Measurements from ENCODE around the gene SAMD13.

The SAMD13 gene

GRCh38 chr1:84301004-84301784 lies at the start of gene SAMD13:
Gene SAMD13, plus strand, starts transcription at chr1:84301708. Its CDS starts 1,527 bp downstream, at chr1:84303235.
- DNase-seq = peak; percentile 19

GRCh38 chr1:84253036-84253435 lies 48.5 kb upstream of the SAMD13 start:
- no peak for DNase-seq

GRCh38 chr1:84253891-84254290 lies 47.6 kb upstream of the SAMD13 start:
- DNase-seq = no peak

DNA sequence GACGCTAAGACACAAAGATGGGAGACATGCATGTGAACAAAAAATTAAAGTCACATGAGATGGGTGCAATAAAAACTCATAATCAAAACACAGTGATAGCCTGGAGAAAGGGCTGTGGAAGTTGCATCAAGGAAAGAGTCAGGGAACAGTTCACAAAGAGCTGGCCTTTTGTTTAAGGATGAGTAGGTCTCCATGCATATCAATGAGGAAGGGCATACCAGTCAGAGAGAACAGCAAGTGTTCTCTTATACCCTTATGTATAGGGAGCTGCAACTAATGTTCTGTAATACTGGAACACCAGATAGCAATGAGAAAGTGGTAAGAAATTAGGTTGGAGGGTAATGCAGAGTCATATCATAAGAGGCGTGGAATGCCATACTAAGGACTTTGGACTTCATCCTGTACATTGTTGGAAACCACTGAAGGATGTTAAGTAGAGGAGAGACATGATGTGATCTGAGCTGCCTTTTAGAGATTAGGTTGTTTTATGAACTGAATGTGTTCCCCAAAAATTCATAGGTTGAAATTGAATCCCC lies 46.7 kb upstream of the SAMD13 start:
- DNase-seq = no peak

DNA sequence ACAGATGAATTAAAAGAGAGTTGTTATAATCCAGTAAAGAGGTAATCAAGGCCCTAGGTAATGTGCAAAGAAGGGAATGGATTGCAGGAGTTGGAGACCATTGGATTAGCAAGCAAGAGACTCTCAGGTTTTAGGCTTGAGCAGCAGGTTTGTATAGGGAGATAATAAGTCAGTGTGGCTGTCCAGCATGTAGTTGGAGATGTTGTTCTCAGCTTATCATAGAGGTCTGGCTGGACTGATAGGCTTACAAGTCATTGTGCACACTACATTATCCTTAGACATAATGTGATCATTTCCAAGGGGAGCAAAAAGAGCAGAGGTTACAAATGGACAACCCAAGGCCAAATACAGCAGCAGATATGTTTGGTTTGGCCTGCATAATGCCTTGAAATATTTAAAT lies 45.9 kb upstream of the SAMD13 start:
- DNase-seq = no peak

DNA sequence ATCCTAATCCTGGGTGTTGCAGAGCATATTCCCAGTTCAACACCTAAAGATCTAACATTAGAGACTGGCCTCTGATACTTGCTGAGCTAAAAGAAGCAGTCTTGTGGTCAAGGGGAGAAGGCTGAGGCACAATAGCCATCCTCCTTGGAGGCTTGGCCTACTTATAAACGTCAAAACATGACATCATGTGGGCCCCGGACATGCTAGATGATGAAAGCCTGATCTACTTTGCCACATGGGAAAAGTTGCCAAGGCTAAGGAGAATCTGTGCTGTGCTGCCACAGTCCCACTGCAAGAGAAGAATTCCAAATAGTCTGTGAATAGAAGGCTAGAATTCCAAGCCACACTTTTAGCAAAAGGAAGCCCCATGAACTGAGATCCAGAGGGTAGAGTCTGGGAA lies 43.9 kb upstream of the SAMD13 start:
- no peak for DNase-seq

- DNase-seq = no peak
Measured at GRCh38 chr1:84259376-84259775, 42.1 kb upstream of the SAMD13 start.

DNA sequence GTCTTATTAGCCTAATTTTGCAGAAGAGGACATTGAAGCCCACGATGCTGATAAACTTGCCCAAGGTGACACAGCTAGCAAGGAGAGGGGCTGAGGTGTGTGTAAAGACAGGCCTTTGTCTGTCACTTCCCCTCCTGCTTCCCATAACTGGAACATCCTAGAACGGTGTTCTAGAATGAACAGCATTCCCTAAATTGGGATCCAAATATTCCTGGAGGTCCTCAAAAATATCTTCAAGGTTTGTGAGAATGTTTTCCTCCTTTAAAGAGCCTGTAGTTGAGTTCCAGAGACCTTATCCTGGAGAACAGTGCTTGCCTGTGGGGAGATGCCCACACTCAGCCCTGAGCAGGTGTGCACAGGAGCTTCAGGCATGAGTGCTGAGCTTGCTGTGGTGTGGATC lies 41.5 kb upstream of the SAMD13 start:
- DNase-seq = no peak

DNA sequence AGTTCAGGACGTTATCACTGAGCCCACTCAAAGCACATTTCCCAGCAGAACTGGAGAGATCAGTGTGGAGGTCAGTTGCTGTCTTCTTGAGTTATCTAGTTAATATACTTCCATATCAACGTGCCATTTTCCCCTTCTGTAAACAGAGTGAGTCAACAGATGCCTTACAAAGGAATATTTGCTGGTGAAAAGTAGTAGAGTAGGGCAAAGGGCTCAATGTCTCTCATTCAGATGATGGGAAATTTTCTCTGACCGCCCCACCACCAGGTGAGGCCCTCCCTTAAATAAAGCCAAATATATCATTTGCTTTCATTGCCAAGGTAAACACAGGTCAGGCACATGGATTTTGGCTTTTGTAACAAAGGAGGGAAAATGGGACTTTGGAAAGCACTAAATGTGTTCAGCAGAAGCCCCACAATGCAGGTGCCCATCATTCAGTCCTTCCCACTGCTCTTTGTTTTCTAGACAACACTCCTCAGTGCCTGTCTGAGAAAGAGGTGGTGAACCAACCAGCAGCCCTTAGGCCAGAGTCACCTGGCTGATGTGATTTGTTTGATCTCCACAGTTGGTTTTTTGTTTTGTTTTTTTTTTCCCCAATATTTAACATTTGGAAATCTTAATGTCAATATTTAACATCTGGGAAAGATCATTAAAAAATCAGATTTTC lies 40.5 kb upstream of the SAMD13 start:
- no peak for DNase-seq

GRCh38 chr1:84264961-84265360 lies 36.5 kb upstream of the SAMD13 start:
- no peak for DNase-seq

DNA sequence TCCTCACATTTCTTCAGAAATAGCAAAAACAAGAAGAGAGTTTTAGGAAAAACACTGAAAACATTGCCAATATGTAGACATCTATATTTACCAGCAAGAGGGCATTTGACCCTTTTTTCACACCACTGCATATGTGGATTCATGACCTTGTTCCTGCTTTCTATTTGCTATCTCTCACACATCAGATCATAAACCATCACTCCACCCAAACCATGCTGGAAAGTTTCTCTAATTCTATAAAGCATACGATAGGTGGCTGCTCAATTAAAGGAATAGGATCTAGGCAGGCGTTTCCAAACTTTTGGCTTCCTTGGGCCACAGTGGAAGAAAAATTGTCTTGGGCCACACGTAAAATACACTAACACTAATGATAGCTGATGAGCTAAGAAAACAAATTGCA lies 35.6 kb upstream of the SAMD13 start:
- no peak for DNase-seq

GRCh38 chr1:84266748-84267147 lies 34.8 kb upstream of the SAMD13 start:
- no peak for DNase-seq

DNA sequence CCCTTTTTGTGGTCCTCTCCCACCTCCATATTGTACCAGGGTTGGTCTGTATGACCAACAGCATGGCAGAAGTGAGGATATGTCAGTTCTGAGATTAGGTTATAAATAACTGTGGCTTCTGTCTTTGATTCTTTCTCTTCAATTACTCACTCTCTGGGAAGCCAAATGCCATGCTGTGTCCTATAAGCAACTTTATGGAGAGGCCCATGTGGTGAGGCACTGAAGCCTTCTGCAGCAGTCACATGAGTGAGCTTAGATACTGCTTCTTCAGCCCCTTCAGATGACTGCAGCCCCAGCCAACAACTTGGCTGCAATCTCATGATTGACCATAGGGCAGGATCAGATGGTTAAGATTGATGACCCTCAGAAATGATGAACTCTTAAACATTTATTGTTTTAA lies 34.0 kb upstream of the SAMD13 start:
- no peak for DNase-seq

DNA sequence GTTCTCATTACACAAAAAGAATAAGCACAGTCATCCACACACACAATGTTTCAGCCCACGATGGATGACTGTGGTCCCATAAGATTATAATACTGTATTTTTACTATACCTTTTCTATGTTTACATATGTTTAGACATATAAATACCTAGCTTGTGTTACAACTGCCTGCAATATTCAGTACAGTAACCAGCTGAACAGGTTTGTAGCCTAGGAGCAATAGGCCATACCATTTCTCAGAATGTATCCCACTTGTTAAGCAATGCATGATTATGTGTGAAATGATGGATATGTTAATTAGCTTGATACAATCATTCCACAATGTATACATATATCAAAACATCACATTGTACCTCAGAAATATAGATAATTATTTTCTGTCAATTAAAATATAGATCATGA lies 33.2 kb upstream of the SAMD13 start:
- no peak for DNase-seq

DNA sequence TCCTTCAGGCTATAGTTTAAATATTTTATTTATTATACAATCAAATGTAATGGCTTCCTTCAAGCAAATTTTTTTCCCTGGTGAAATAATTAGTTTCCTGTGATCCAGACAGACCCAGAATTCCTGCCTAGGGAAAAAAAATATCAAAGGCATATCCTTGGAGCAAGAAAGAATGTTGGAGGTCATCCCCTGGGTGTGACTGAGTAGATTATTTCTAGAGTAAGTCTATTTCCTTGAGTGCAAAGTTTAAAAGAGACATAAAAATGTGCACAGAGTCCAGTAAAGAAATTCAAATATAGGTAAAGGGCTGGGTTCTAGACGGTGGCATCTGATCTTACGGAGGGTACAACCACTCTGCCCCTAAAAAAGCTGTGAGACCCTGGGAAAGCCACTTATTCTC lies 32.2 kb upstream of the SAMD13 start:
- no peak for DNase-seq

- DNase-seq = no peak
Measured at GRCh38 chr1:84271441-84272151, 29.9 kb upstream of the SAMD13 start.

GRCh38 chr1:84272401-84272800 lies 29.1 kb upstream of the SAMD13 start:
- DNase-seq = no peak

- no peak for DNase-seq
Measured at GRCh38 chr1:84277343-84278059, 24.0 kb upstream of the SAMD13 start.

DNA sequence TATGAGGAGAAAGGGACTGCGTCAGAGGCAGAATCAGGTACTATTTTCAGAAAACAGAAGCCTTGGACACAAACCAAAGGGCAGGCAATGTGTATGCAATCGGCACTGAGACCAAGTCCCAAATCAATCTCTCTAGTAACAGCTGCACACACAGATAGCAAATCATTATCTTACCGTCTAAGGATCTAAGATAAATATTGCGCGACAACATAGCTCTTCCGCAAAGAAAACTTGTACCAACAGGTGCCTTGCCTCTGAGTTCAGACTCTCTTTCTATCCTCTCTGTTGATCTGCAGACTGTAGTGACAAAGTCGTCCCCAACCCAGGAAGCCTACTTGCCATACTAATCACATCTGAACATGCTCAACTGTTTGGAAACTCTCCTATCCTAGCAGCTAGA lies 22.6 kb upstream of the SAMD13 start:
- DNase-seq = no peak

GRCh38 chr1:84280912-84281311 lies 20.6 kb upstream of the SAMD13 start:
- no peak for DNase-seq

GRCh38 chr1:84282780-84283333 lies 18.7 kb upstream of the SAMD13 start:
- no peak for DNase-seq

GRCh38 chr1:84283381-84283780 lies 18.1 kb upstream of the SAMD13 start:
- DNase-seq = peak; percentile 27

- DNase-seq = no peak
Measured at GRCh38 chr1:84286071-84286470, 15.4 kb upstream of the SAMD13 start.

Measured in GF-D8 (cell line).